ENCODE results near the gene TRPM4. TPM values are rescaled to one million over a fixed set of nuclear protein-coding genes. Genes with fewer than 3 reads are reported as not detected.
"Not testable (repeated sequence)": the region's sequence is repeated elsewhere in the genome, so short reads cannot be mapped to it uniquely, and the experiment has no call there.

Gene TRPM4
- total RNA-seq, 2 donors from 2014 or later = 24.4 to 30.6 TPM

- DNase-seq (peak; percentile 47), ATAC-seq (peak; percentile 28 to 59)
- intact Hi-C loops (cut with DNase I) = no loop called here
Measured at GRCh38 chr19:49210108-49210900, 52.7 kb downstream of the TRPM4 start.

GRCh38 chr19:49210901-49211451 lies 53.4 kb downstream of the TRPM4 start:
- intact Hi-C loops (cut with DNase I) = no loop called here
- no peak for DNase-seq
- ATAC-seq = peak in 1 of 2 donors; percentile 10

GRCh38 chr19:49212016-49212701 lies 54.6 kb downstream of the TRPM4 start:
- intact Hi-C loops (cut with DNase I) = no loop called here
- no peak for DNase-seq
- ATAC-seq = no peak

- no peak for ATAC-seq
- intact Hi-C loops (cut with DNase I) = no loop called here
- no peak for DNase-seq
Measured at GRCh38 chr19:49213791-49214190, 56.2 kb downstream of the TRPM4 start.

- no peak for DNase-seq
- ATAC-seq = no peak
- intact Hi-C loops (cut with DNase I) = no loop called here
Measured at GRCh38 chr19:49214701-49215100, 57.1 kb downstream of the TRPM4 start.

- no peak for DNase-seq
- intact Hi-C loops (cut with DNase I) = no loop called here
- no peak for ATAC-seq
Measured at GRCh38 chr19:49216071-49216470, 58.5 kb downstream of the TRPM4 start.

GRCh38 chr19:49217382-49217781 lies 59.8 kb downstream of the TRPM4 start:
- peak; percentile 87 to 95 for ATAC-seq
- peak; percentile 70 for DNase-seq
- intact Hi-C loops (cut with DNase I) = no loop called here

- intact Hi-C loops (cut with DNase I) = loop anchor here in 1 of 2 donors (10.0 kb wide), 1 partner anchor 223 kb away; the partner anchor contains the start of gene SLC17A7
- no peak for DNase-seq
- no peak for ATAC-seq
Measured at GRCh38 chr19:49222011-49222410, 64.4 kb downstream of the TRPM4 start.

- ATAC-seq (no peak), DNase-seq (no peak)
- intact Hi-C loops (cut with DNase I) = loop anchor here in 1 of 2 donors (10.0 kb wide), 1 partner anchor 222 kb away; the partner anchor contains the start of gene SLC17A7
Measured at GRCh38 chr19:49222528-49222927, 64.9 kb downstream of the TRPM4 start.

- DNase-seq (no peak), ATAC-seq (no peak)
- intact Hi-C loops (cut with DNase I) = loop anchor here in 1 of 2 donors (10.0 kb wide), 1 partner anchor 221 kb away; the partner anchor contains the start of gene SLC17A7
Measured at GRCh38 chr19:49223472-49223871, 65.9 kb downstream of the TRPM4 start.

- ATAC-seq, DNase-seq: not testable (repeated sequence)
- intact Hi-C loops (cut with DNase I) = loop anchor here in 1 of 2 donors (10.0 kb wide), 1 partner anchor 220 kb away; the partner anchor contains the start of gene SLC17A7
Measured at GRCh38 chr19:49224441-49224840, 66.8 kb downstream of the TRPM4 start.

- DNase-seq = peak; percentile 34
- peak; percentile 19 to 70 for ATAC-seq
- intact Hi-C loops (cut with DNase I) = loop anchor here in 1 of 2 donors (5.0 to 10.0 kb wide), 2 partner anchors 77 to 220 kb away; partner anchors contain the start of gene SLC17A7
Measured at GRCh38 chr19:49224879-49225278, 67.3 kb downstream of the TRPM4 start.

- ATAC-seq (no peak), DNase-seq (no peak)
- intact Hi-C loops (cut with DNase I) = loop anchor here in 1 of 2 donors (5.0 to 10.0 kb wide), 2 partner anchors 73 to 215 kb away; partner anchors contain the start of gene SLC17A7
Measured at GRCh38 chr19:49229416-49229815, 71.8 kb downstream of the TRPM4 start.

- no peak for DNase-seq
- ATAC-seq = no peak
- intact Hi-C loops (cut with DNase I) = no loop called here
Measured at GRCh38 chr19:49231389-49231788, 73.8 kb downstream of the TRPM4 start.

GRCh38 chr19:49231804-49232203 lies 74.2 kb downstream of the TRPM4 start:
- intact Hi-C loops (cut with DNase I) = no loop called here
- ATAC-seq (no peak), DNase-seq (no peak)

- intact Hi-C loops (cut with DNase I) = no loop called here
Measured at GRCh38 chr19:49233163-49233562, 75.6 kb downstream of the TRPM4 start.

GRCh38 chr19:49241769-49242168 lies 84.2 kb downstream of the TRPM4 start:
- ATAC-seq = no peak
- DNase-seq = no peak
- intact Hi-C loops (cut with DNase I) = no loop called here

More at GRCh38 chr19:49233163-49233562, 75.6 kb downstream of the TRPM4 start:
- DNase-seq (no peak), ATAC-seq (no peak)

- DNase-seq = no peak
- no peak for ATAC-seq
- intact Hi-C loops (cut with DNase I) = no loop called here
Measured at GRCh38 chr19:49243129-49243528, 85.5 kb downstream of the TRPM4 start.

GRCh38 chr19:49243726-49244125 lies 86.1 kb downstream of the TRPM4 start:
- ATAC-seq (no peak), DNase-seq (no peak)
- intact Hi-C loops (cut with DNase I) = no loop called here

GRCh38 chr19:49244256-49244655 lies 86.7 kb downstream of the TRPM4 start:
- intact Hi-C loops (cut with DNase I) = no loop called here
- DNase-seq (no peak), ATAC-seq (no peak)
